Adipocyte (in vitro differentiated cells): Measurements from ENCODE around the gene ZNF559.
"Not testable (repeated sequence)": the region's sequence is repeated elsewhere in the genome, so short reads cannot be mapped to it uniquely, and the experiment has no call there.

Experiments
- DNase-seq: peaks from one replicate; pipeline ENCODE4 v3.0.0-alpha.2; 2015; ENCODE audit warnings: low read depth
- H3K27me3 ChIP-seq: replicated peaks from 2 replicates; pipeline ENCODE4 v1.7.0; 2013; ENCODE audit warnings: mild to moderate bottlenecking, low read length, moderate library complexity; ENCODE audit not compliant: control insufficient read depth, insufficient read depth
- H3K36me3 ChIP-seq: 2 replicates; pipeline ENCODE4 v1.7.0; 2013; ENCODE audit warnings: low read length, mild to moderate bottlenecking, moderate library complexity; ENCODE audit not compliant: control insufficient read depth, insufficient read depth, severe bottlenecking
- H3K4me1 ChIP-seq: 2 replicates; pipeline ENCODE4 v1.7.0; 2013; ENCODE audit warnings: mild to moderate bottlenecking, low read length, moderate library complexity; ENCODE audit not compliant: control insufficient read depth, insufficient read depth
- H3K4me3 ChIP-seq: 2 replicates; pipeline ENCODE4 v1.7.0; 2013; ENCODE audit warnings: mild to moderate bottlenecking, low read length, moderate library complexity
- H3K9ac ChIP-seq: 2 replicates; pipeline ENCODE4 v1.7.0; 2013; ENCODE audit warnings: mild to moderate bottlenecking, low read length, moderate library complexity
- H3K9me3 ChIP-seq: 2 replicates; pipeline ENCODE4 v1.7.0; 2013; ENCODE audit warnings: mild to moderate bottlenecking, low read length, moderate library complexity; ENCODE audit not compliant: control insufficient read depth

Gene ZNF559

DNA sequence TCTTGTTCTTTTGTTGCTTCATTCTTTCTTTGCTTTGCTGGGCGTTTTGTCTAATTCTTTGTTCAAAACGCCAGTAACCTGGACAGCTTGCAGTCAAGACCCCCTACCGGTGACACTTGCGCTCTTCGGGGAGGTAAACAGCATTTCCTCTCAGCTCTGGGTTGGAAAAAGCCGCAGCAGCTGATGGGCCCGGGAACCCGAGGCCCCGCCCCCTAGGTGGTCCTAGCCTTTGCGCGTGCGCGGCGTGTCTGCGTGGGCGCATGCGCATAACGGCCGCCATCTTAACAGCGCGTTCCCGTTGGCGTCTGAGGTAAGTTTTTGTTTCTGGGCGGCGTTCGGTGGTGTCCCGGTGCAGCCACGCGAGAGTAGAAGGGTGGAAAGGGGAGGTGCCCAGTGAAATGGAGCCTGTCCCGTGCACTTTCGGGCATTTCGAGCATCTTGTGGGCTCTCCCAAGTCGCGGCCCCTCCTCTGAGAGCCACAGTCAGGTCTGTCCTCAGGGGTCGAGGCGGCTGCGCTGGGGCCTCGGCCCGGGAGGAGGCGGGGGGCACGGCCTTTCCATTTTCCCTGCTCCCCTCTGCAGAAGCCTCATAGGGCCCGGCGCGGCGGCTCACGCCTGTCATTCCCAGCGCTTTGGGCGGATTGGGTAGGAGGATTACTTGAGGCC is at the start of gene ZNF559:
ZNF559 (plus strand) TSS at position 261 of the 665 bp plus-strand sequence. CDS start 14,371 bp downstream, outside the sequence.
- peak within 1 kb of the TSS; percentile 87 for H3K4me3 ChIP-seq
- H3K4me1 ChIP-seq: peaks cover 11% of the 10 kb centered on the region
- H3K27me3 ChIP-seq: no peaks in the 10 kb centered on the region
- peaks cover 12% of the 10 kb centered on the region for H3K36me3 ChIP-seq
- H3K9me3 ChIP-seq: peaks cover 26% of the 10 kb centered on the region
- peak within 1 kb of the TSS; percentile 90 for H3K9ac ChIP-seq
- peak; percentile 98 for DNase-seq

DNA sequence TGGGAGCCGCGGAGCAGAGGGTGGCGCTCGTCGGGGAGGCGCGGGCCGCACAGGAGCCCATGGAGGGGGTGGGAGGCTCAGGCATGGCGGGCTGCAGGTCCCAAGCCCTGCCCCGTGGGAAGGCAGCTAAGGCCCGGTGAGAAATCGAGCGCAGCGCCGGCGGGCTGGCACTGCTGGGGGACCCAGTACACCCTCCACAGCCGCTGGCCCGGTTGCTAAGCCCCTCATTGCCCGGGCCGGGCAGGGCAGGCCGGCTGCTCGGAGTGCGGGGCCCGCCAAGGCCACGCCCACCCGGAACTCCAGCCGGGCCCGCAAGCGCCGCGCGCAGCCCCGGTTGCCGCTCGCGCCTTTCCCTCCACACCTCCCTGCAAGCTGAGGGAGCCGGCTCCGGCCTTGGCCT is 40.5 kb upstream of the ZNF559 start:
- DNase-seq, H3K27me3 ChIP-seq, H3K4me1 ChIP-seq, H3K9ac ChIP-seq, H3K36me3 ChIP-seq, H3K4me3 ChIP-seq: not testable (repeated sequence)
- peaks cover 27% of the 10 kb centered on the region for H3K9me3 ChIP-seq

DNA sequence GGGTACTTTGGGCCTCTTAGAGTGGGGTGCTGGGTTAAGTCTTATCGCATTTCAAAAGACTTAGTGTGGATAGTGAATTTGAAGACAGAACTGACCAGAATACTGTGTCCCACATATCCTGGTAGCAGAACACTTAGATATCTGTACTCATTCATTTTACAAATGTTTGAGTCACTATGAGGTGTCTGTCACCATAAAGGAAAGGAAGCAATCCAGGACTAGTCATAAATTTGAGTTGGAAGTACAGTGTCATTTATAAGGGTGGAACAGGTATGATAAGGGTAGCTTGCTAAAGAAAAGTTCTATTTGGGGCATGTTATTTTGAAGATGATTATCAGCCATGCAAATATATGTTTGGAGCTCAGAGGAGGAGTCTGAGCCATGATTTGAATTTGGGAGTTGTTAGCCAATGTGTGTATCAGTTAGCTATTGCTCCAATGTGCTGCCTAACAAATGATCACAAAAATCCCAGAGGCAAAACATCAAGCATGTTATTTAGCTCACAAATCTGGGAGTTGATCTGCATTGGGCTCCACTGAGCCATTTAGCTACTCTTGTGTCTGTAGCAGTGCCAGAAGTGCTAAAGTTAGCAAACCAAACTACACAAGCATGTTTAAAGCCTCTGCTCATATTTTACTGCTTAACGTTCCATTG is 34.6 kb upstream of the ZNF559 start:
- Histone ChIP-seq H3K9me3 (peaks cover 73% of the 10 kb centered on the region), H3K4me1 (no peaks in the 10 kb centered on the region), H3K36me3 (peaks cover 24% of the 10 kb centered on the region), H3K4me3 (peak overlapping the region; percentile 58), H3K27me3 (no peaks in the 10 kb centered on the region), H3K9ac (no peak overlapping the region)
- DNase-seq: no peak

DNA sequence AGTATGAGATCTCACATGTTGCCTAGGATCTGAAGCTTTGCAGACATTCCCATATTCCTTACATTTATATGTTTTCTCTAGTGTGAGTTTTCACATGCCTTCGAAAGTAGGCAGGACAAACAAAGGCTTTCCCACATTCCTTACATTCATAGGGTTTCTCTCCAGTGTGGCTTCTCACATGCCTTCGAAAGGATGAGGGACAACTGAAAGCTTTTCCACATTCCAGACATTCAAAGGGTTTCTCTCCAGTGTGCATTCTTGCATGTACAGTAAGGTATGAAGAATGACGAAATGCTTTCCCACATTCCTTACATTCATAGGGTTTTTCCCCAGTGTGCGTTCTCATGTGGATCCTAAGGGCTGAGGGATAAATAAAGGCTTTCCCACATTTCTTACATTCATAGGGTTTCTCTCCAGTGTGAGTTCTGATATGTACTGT is 28.5 kb upstream of the ZNF559 start:
- Histone ChIP-seq H3K9ac (no peak overlapping the region), H3K36me3 (peaks cover 71% of the 10 kb centered on the region), H3K4me1 (no peaks in the 10 kb centered on the region), H3K9me3 (peaks cover 98% of the 10 kb centered on the region), H3K4me3 (peak overlapping the region; percentile 72), H3K27me3 (no peaks in the 10 kb centered on the region)
- DNase-seq: no peak

DNA sequence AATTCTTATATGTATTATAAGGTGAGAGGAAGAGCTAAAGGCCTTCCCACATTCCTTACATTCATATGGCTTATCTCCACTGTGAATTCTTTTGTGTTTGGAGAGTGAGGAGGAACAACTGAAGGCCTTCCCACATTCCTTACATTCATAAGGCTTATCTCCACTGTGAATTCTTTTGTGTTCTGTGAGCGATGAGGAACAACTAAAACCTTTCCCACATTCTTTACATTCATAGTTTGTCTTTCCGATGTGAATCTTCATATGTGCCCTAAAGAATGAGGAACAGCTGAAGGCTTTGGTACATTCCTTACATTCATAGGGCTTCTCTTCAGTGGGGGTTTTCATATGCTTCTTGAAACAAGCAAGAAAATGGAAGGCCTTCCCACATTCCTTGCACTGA is 27.6 kb upstream of the ZNF559 start:
- Histone ChIP-seq H3K36me3 (peaks cover 80% of the 10 kb centered on the region), H3K4me3 (peak overlapping the region; percentile 72), H3K27me3 (no peaks in the 10 kb centered on the region), H3K9me3 (peaks cover 98% of the 10 kb centered on the region), H3K9ac (no peak overlapping the region), H3K4me1 (no peaks in the 10 kb centered on the region)
- no peak for DNase-seq

DNA sequence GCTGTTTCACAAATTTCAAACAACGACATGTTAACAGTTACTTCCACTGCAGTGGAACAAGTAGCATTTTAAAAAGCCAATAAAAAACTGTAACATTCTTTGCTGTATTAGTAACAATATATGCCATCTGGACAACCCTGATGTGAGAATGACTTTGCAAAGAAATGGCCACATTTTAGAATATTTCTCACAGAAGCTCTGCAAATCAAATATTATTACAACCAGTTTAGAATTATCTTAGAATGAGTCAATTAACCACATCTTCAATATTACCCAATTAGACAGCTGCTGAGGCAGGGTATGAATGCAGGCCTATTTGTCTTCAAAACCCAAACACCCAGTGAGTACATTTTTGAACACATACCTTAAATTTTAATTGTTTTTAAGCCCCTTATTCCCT is 17.5 kb upstream of the ZNF559 start:
- peaks cover 24% of the 10 kb centered on the region for H3K9me3 ChIP-seq
- no peak overlapping the region for H3K9ac ChIP-seq
- H3K4me1 ChIP-seq: peaks cover 9% of the 10 kb centered on the region
- H3K36me3 ChIP-seq: peaks cover 32% of the 10 kb centered on the region
- H3K27me3 ChIP-seq: no peaks in the 10 kb centered on the region
- peak; percentile 35 for DNase-seq
- H3K4me3 ChIP-seq: no peak overlapping the region

DNA sequence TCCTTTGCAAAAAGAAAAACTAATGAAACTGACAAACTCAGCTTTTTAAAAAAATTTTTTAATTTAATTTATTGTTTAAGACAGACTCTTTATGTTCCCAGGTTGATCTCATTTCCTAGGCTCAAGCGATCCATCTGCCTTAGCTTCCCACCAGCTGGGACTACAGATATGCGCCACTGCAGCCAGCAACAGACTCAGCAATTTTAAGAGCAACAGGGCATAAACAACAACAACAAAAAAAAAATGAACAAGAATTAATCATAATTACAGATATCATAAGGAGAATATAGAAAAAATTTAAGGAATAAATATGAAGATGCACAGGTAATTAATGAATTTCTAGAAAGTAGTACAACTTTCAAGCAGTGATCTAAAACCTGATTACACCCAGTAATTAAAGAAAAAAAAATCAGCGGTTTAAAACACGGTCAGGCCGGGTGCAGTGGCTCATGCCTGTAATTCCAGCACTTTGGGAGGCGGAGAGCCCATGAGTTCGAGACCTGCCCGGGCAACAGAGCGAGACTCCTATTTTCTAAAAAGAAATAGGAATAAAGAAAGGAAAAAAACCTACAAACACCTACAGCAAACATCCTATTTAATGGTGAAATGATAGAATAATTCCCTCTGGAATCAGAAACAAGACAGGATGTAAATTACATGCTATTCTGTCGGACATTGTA is 15.7 kb upstream of the ZNF559 start:
- Histone ChIP-seq H3K27me3 (no peaks in the 10 kb centered on the region), H3K36me3 (peaks cover 14% of the 10 kb centered on the region), H3K4me3 (peak overlapping the region; percentile 98), H3K9ac (peak overlapping the region; percentile 95), H3K4me1 (peaks cover 9% of the 10 kb centered on the region), H3K9me3 (peaks cover 7% of the 10 kb centered on the region)
- DNase-seq: peak; percentile 3

DNA sequence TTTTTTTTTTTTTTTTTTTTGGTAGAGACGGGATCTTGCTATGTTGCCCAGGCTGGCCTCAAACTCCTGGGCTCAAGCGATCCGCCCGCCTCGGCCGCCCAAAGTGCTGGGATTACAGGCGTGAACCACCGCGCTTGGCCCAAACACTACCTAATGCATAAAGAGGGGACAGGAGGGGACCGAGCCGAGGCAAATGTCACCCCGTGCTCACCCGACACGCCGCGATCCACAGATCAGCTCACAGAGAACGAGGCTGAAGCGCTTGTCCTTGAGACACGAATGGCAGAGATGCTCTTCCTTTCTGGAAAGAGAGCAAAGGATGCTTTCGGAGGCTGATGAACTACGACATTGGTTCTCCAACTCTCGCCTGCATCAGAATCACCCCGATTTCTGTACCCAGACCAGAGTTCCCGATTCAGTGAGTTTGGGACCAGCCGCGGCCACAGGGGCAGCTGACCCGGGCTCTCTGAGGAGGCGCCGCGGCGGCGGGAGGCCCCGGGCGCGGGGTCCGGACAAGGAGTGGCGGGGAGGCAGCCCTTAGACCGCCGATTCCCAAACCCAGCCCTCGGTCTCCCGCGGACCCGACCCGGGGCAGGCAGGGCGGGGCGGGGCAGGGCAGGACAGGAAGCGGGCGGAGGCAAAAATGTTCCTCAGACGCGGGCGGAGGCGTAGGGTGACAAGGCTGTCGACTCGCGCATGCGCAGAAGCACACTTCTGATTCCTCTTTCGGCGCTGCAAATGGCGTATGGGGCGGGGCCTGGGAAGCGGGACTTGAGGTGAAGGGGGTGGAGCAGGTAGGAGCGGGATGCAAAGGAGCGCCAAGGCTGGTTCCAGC is 14.6 kb upstream of the ZNF559 start, which contains the start of gene ZNF699:
ZNF699 (minus strand) TSS at position 700 of the 835 bp plus-strand sequence. CDS start 4,719 bp downstream, outside the sequence.
- H3K36me3 ChIP-seq: peaks cover 6% of the 10 kb centered on the region
- DNase-seq: peak; percentile 100
- H3K27me3 ChIP-seq: no peaks in the 10 kb centered on the region
- peaks cover 9% of the 10 kb centered on the region for H3K4me1 ChIP-seq
- peak within 1 kb of the TSS; percentile 95 for H3K9ac ChIP-seq
- peak within 1 kb of the TSS; percentile 98 for H3K4me3 ChIP-seq
- no peaks in the 10 kb centered on the region for H3K9me3 ChIP-seq

DNA sequence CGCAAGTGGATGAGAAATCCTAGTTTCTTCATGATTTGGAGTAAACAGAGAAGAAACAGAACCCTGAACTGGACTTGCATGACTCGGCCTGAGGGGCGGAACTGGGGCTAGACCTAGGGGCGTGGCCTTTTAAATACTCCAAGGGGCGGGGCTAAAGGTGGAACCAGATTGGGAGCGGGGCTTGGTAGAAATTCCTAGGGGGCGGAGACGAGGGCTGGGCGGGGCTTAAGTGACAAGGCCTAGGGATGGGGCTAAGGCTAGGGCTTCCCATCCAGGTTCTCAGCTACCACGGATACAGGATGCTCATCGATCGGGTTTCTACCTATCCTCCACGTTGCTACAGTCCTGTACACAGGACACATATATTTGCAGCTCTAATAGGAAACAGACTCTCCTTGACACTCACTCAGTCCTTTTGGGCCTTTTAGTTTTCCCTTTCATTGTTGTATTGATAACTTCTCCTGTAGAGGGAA is 14.0 kb upstream of the ZNF559 start:
- Histone ChIP-seq H3K36me3 (no peaks in the 10 kb centered on the region), H3K4me3 (peak overlapping the region; percentile 98), H3K9ac (peak overlapping the region; percentile 95), H3K4me1 (peaks cover 9% of the 10 kb centered on the region), H3K27me3 (no peaks in the 10 kb centered on the region), H3K9me3 (no peaks in the 10 kb centered on the region)
- DNase-seq: peak; percentile 97

DNA sequence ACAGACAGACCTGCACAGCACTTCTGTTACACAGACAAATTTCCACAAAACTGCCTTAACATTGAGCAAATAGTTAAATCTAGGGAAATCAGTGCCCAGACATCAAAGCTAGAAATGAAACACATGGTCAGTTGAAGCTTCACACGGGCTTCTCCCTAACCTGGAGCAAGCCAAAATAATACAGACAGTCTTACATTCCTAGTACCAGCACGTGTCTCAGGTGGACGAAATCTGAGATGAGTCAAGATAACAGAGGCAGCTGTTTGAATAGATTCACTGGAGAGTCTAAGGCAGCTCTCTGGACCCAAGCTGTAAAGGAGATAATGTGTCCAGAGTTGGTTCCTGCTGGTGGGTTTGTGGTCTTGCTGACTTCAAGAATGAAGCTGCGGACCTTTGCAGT is 10.2 kb upstream of the ZNF559 start:
- Histone ChIP-seq H3K36me3 (no peaks in the 10 kb centered on the region), H3K4me1 (peaks cover 2% of the 10 kb centered on the region), H3K9me3 (no peaks in the 10 kb centered on the region), H3K9ac (no peak overlapping the region), H3K4me3 (no peak overlapping the region), H3K27me3 (no peaks in the 10 kb centered on the region)
- DNase-seq: no peak
